Mononuclear cell (primary cell): ENCODE measurements around the gene UVRAG. TPM values are rescaled to one million over a fixed set of nuclear protein-coding genes. Genes with fewer than 3 reads are reported as not detected.
"Not testable (repeated sequence)": the region's sequence is repeated elsewhere in the genome, so short reads cannot be mapped to it uniquely, and the experiment has no call there.

Source experiments
- H3K27me3 ChIP-seq: 2 replicates; pipeline ENCODE4 v1.6.0; 2011; ENCODE audit warnings: low read length, control low read depth; ENCODE audit not compliant: insufficient read depth
- H3K4me1 ChIP-seq: 2 replicates; pipeline ENCODE4 v1.5.1; 2011; ENCODE audit warnings: mild to moderate bottlenecking, low read length, control low read depth; ENCODE audit not compliant: insufficient read depth
- H3K4me3 ChIP-seq: 2 replicates; pipeline ENCODE4 v1.5.1; 2011; ENCODE audit warnings: mild to moderate bottlenecking, low read length, moderate library complexity
- H3K9me3 ChIP-seq: 2 replicates; pipeline ENCODE4 v1.5.1; 2011; ENCODE audit warnings: low read depth, mild to moderate bottlenecking, control low read depth, low read length
- total RNA-seq: library from RNA; depleted of rRNA; stranded (reverse); fragments of >200 nt; gene quantifications from one replicate; pipeline ENCODE4 v1.2.3, GENCODE V29; 2012

The UVRAG gene
- total RNA-seq, 1 donor: 42.5 TPM

DNA sequence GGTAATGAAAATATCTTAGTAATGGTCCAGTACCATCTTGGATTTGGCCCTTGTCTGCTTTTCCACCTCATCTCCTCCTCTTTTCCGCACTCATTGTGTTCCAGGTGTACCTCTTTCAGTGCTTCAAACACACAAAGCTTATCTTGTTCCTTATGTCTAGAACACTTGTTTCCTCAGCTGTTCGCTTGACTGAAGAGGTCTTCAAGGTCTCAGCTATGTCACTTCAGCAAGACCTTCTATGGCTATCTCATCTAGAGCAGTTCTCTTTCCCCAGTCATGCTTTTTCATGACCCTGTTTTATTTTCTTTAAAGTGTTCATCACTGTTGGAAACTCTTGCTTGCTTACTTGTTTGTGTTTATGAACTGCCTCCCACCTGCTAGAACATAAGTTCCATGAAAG is 47.4 kb downstream of the UVRAG start:
- Histone ChIP-seq H3K4me1 (no peaks in the 10 kb centered on the region), H3K9me3 (no peaks in the 10 kb centered on the region), H3K27me3 (no peaks in the 10 kb centered on the region), H3K4me3 (no peak overlapping the region)

- no peak overlapping the region for H3K4me3 ChIP-seq
- peaks cover 16% of the 10 kb centered on the region for H3K4me1 ChIP-seq
- no peaks in the 10 kb centered on the region for H3K9me3 ChIP-seq
- H3K27me3 ChIP-seq: no peaks in the 10 kb centered on the region
Measured at GRCh38 chr11:75867778-75868374, 52.9 kb downstream of the UVRAG start.

- peaks cover 28% of the 10 kb centered on the region for H3K4me1 ChIP-seq
- no peak overlapping the region for H3K4me3 ChIP-seq
- H3K9me3 ChIP-seq: no peaks in the 10 kb centered on the region
- H3K27me3 ChIP-seq: no peaks in the 10 kb centered on the region
Measured at GRCh38 chr11:75868990-75869389, 54.0 kb downstream of the UVRAG start.

DNA sequence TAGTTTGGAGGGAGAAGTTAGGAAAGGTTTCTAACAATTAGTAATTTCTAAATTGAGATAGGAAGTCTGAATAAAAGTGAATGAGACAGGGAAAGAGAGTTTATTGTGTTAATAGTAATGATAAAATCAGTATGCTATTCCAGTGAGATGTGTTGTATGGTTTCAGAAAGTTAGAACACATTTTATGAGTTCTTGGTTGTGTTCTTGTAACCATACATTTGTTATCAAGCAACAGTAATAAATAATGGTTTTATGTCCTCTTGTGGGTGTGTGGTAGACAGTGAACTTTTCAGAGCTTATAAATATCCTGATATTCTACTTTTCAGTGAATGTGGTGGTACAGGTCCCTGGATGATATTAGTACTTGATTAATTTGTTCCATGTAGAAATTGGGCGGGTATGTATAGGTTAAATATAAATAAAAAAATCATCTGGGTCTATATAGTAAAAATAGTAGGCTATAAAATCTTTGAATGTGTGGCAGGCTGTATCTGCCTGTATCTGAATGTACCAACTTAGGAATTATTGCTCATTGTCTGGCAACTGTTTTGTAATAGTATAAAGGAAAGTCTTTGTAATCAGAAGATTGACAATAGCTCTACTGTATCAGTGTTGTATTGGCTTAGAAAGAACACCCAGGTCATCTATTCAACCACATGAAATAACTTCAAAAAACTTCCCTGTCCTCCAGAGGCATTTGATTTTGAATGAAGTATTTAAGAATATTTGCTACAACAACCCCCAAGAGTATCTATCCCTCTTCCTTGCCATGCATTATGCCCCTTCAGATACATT is 54.8 kb downstream of the UVRAG start:
- H3K27me3 ChIP-seq: no peaks in the 10 kb centered on the region
- no peak overlapping the region for H3K4me3 ChIP-seq
- no peaks in the 10 kb centered on the region for H3K9me3 ChIP-seq
- peaks cover 32% of the 10 kb centered on the region for H3K4me1 ChIP-seq

DNA sequence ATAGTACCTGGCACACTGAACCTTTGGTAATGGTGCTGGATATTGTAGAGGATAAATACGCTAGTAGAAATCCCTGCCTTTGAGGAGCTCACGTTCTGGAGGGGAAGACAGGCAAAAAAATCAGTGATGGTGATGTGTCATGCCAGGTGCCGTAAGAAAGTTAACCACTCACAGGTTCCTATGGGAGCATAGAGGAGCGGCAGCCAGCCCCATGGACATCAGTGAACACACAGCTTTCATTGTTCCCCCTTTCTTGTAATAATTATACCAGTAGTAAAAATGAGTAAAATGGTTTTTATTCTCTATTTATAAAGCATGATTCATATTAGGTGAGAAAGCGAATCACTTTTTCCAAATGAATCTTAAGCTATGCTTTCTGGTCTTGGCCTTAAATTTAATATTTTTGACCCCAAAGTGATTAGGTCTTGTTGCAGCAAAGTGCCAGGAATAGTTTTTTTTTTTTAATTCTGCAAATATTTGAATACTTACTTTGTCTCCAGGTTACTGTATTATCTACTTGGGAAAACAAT is 57.9 kb downstream of the UVRAG start:
- no peaks in the 10 kb centered on the region for H3K9me3 ChIP-seq
- H3K27me3 ChIP-seq: no peaks in the 10 kb centered on the region
- H3K4me3 ChIP-seq: no peak overlapping the region
- H3K4me1 ChIP-seq: peaks cover 38% of the 10 kb centered on the region

- Histone ChIP-seq H3K9me3 (no peaks in the 10 kb centered on the region), H3K4me1 (peaks cover 33% of the 10 kb centered on the region), H3K4me3 (no peak overlapping the region), H3K27me3 (no peaks in the 10 kb centered on the region)
Measured at GRCh38 chr11:75873417-75874221, 58.6 kb downstream of the UVRAG start.

GRCh38 chr11:75874684-75875341 is 59.8 kb downstream of the UVRAG start:
- H3K4me3 ChIP-seq: no peak overlapping the region
- peaks cover 29% of the 10 kb centered on the region for H3K4me1 ChIP-seq

GRCh38 chr11:75877327-75877726 is 62.3 kb downstream of the UVRAG start:
- H3K4me1 ChIP-seq: peaks cover 28% of the 10 kb centered on the region
- not testable (repeated sequence) for H3K4me3 ChIP-seq, H3K27me3 ChIP-seq, H3K9me3 ChIP-seq

More at GRCh38 chr11:75874684-75875341, 59.8 kb downstream of the UVRAG start:
- Histone ChIP-seq H3K27me3 (no peaks in the 10 kb centered on the region), H3K9me3 (no peaks in the 10 kb centered on the region)

- not testable (repeated sequence) for H3K27me3 ChIP-seq, H3K9me3 ChIP-seq, H3K4me3 ChIP-seq
- H3K4me1 ChIP-seq: peaks cover 22% of the 10 kb centered on the region
Measured at GRCh38 chr11:75877931-75878330, 62.9 kb downstream of the UVRAG start.

DNA sequence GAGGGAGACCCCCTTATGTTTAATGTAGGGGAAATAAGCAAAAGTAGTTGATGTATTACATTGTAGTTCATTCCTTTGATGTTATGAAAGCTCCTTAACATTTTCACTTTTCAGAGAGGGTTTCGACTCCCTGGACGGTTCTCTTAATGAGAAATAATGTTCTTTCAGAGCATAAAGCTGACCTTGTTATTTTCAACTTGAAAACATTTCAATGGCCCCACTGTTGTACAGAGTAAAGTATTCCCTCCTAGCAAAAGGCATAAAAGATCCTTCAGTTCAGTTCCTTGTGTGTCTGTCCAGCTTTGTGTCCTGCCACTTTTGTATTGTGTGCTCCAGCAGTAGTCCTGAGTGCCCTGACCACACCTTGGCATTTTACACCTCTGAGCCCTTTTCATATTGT is 63.9 kb downstream of the UVRAG start:
- no peaks in the 10 kb centered on the region for H3K9me3 ChIP-seq
- H3K4me3 ChIP-seq: no peak overlapping the region
- peaks cover 12% of the 10 kb centered on the region for H3K4me1 ChIP-seq
- no peaks in the 10 kb centered on the region for H3K27me3 ChIP-seq

GRCh38 chr11:75879737-75880136 is 64.7 kb downstream of the UVRAG start:
- H3K4me1 ChIP-seq: peaks cover 8% of the 10 kb centered on the region
- H3K9me3 ChIP-seq: no peaks in the 10 kb centered on the region
- no peaks in the 10 kb centered on the region for H3K27me3 ChIP-seq
- no peak overlapping the region for H3K4me3 ChIP-seq

GRCh38 chr11:75880343-75880742 is 65.3 kb downstream of the UVRAG start:
- H3K9me3 ChIP-seq, H3K27me3 ChIP-seq, H3K4me3 ChIP-seq, H3K4me1 ChIP-seq: not testable (repeated sequence)

GRCh38 chr11:75884321-75884720 is 69.3 kb downstream of the UVRAG start:
- no peaks in the 10 kb centered on the region for H3K9me3 ChIP-seq
- no peaks in the 10 kb centered on the region for H3K27me3 ChIP-seq
- H3K4me3 ChIP-seq: no peak overlapping the region
- H3K4me1 ChIP-seq: peaks cover 13% of the 10 kb centered on the region

DNA sequence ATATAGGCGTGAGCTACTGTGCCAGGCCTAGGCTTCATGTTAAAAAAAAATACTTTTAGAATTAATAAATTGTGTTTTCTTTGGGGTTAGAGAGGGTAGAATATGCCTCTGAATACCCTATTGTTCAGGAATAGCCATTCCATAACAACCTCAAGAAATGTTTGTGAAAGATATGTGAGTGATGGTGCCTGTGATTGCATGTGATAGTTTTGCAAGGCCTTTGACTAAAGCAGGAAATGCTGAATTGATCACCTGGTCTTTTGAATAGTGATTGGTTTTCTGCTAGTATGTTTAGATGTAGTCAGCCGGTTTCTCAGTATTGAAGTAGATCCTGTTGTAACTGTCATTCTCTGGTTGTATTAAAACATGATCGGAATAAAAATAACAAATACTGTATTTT is 73.4 kb downstream of the UVRAG start:
- peaks cover 44% of the 10 kb centered on the region for H3K4me1 ChIP-seq
- H3K27me3 ChIP-seq: no peaks in the 10 kb centered on the region
- H3K4me3 ChIP-seq: no peak overlapping the region

More for the DNA sequence above, 73.4 kb downstream of the UVRAG start:
- no peaks in the 10 kb centered on the region for H3K9me3 ChIP-seq
